AG09309 (cell line): ENCODE data around the gene COPS9.

ENCODE experiments used
- DNase-seq: peaks from one replicate; pipeline ENCODE4 v3.0.0-alpha.2; 2010; ENCODE audit warnings: low read depth
- H3K4me3 ChIP-seq: 2 replicates; pipeline ENCODE4 v1.5.1; 2011; ENCODE audit warnings: mild to moderate bottlenecking, low read depth, low read length, moderate library complexity; ENCODE audit not compliant: control insufficient read depth
- CTCF ChIP-seq: IDR thresholded peaks from 2 replicates; pipeline ENCODE4 v1.5.1; 2011; ENCODE audit warnings: mild to moderate bottlenecking, low read depth, low read length, inconsistent platforms; ENCODE audit not compliant: insufficient read depth, control insufficient read depth; ENCODE audit errors: missing control alignments

The COPS9 gene

DNA sequence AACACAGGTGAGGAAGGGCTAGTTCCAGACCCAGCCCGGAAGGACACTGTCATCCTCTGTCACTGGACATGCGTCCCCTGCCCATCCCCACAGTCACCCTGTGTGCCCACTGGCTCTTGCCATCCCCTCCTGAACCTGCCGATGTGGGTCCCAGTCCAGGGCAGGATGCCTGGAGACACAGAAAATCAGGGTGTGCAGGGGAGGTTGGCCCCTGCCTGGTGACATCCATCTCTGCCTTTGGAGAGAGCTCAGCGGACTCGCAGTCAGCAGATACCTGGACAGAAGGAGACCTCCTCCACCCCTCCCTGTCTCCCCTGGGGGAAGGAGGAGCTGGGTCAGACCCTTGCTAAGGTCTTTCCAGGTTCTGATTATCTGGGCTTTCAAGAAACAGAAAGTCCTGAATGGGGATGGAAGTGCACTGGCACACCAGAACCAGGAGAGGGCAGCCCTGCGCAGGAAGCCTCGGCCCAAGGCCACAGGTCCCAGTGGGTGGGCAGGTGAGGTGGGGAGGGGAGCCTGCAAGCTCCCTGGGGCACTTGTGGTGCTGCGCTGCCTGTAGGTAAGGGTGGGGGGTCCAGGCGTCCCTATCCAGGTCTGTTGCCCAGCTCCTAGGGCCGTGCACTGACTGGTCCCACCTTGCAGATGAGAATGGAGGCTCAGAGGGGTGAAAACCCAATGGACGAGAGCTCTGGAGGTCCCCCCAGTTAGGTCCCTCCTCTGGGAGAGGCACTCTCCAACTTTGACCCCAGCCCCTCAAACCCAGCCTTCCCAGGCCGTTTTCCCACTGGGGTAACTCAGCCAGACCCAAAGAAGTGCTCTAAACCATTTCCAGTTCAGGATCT, 14.1 kb upstream of the COPS9 start:
- TF ChIP-seq CTCF: peak; percentile 92
- DNase-seq: no peak
- H3K4me3 ChIP-seq: no peak overlapping the region

DNA sequence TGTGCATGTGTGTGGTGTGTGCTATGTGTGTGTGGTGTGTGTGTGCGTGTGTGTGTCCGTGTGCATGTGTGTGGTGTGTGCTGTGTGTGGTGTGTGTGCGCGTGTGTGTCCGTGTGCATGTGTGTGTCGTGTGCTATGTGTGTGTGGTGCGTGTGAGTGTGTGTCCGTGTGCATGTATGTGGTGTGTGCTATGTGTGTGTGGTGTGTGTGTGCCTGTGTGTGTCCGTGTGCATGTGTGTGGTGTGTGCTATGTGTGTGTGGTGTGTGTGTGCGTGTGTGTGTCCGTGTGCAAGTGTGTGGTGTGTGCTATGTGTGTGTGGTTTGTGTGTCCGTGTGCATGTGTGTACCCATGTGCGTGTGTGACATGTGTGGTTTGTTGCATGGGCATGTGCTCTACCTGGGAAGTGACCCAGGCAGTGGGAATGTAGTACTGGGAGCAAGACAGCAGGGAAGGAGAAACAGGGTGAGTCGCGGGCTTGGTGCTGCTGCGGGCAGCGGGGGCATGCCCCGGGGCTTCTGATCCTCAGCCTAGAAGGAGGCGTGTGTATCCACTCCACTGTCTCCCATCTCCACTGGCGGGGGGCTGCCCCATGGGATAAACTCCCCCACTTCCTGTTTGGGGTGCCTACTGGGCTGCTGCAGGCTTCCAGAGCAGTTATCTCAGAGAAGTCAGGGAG, 11.9 kb upstream of the COPS9 start:
- no peak overlapping the region for H3K4me3 ChIP-seq
- TF ChIP-seq CTCF: no peak
- no peak for DNase-seq

DNA sequence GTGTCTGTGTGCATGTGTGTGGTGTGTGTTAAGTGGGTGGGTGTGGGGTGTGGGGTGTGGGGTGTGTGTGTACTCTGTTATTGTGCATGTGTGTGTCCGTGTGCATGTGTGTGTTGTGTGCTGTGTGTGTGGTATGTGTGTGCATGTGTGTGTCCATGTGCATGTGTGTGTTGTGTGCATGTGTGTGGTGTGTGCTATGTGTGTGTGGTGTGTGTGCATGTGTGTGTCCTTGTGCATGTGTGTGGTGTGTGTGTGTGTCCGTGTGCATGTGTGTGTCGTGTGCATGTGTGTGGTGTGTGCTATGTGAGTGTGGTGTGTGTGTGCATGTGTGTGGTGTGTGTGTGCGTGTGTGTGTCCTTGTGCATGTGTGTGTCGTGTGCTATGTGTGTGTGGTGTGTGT, 11.3 kb upstream of the COPS9 start:
- no peak overlapping the region for H3K4me3 ChIP-seq
- no peak for TF ChIP-seq CTCF
- no peak for DNase-seq

DNA sequence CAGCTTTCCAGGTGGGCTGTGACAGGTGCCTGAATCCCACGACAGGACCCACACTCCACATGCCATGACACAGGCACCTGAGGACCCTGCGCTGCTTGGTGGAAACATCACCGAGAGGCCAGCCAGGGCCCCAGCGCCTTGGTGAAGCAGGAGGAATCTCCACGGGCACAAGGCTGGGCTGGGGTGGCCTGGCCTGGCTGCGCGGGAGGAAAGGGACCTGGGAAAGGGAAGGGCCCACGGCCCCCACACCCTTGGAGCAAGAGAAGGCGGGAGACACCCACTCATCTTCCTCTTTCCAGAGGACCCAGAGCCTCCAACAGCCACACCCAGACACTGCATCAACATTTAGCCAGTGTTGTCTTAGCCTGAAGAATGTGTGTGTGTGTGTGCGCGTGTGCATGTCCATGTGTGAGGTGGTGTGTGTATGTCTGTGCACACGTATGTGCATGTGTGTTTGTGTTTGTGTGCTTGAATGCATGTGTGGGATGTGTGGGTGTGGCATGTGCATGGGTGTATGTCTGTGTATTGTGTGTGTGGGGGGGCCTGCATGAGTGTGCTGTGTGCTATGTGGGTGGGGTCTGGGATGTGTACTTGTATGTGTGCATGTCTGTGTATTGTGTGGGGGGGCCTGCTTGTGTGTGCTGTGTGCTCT, 10.6 kb upstream of the COPS9 start:
- H3K4me3 ChIP-seq: no peak overlapping the region
- TF ChIP-seq CTCF: no peak
- no peak for DNase-seq

DNA sequence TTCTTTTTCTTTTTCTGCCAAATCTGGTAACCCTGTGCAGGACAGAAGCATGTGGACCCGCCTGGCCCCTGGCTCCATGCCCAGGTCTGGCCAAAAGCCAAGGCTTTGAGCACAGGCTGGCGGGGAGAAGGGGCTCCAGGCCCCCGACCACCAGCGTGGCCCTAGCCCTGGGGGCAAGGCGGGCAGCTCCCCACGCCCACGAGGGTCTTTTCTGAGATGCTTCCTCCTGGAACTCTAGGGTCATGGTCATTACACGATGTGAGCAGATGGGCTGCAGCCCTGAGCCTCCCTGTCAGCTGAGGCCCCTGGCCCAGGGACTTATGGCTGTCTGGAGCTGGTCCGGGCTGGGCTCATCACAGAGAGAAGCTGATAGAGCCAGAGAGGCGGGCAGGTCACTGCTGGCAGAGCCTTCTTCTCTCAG, 10.0 kb upstream of the COPS9 start:
- no peak for DNase-seq
- H3K4me3 ChIP-seq: no peak overlapping the region
- no peak for TF ChIP-seq CTCF

DNA sequence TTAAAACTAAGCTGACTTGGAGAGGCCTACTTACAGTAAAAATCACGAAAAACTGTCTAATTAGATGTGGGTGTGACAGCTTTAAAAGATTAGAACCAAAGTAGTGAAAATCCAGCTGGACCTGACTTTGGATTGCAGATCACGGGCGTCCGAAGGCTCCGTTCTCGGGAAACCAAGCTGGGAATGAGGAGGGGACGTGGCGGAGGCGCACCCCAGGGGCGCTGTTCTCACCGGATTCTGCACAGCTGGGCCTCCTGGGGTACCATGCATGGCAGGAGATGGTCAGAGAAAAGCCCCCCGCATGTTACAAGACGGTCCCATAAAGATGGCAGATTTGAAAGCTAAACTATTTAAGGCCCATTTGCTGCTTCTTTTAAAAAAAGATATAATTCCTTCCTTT, 9.4 kb upstream of the COPS9 start:
- TF ChIP-seq CTCF: no peak
- H3K4me3 ChIP-seq: no peak overlapping the region
- DNase-seq: no peak
